HG03196 (cell line): Measurements from ENCODE around the gene SKAP1.

Source experiments
- ATAC-seq: cut with Tn5 transposase; IDR thresholded peaks from one replicate; pipeline ENCODE4 v1.9.1; 2021; ENCODE audit not compliant: unreplicated experiment

SKAP1 gene

GRCh38 chr17:48179071-48179945, 250.7 kb downstream of the SKAP1 start:
- ATAC-seq: no peak

GRCh38 chr17:48178317-48178716, 251.7 kb downstream of the SKAP1 start:
- no peak for ATAC-seq

GRCh38 chr17:48177816-48178215, 252.2 kb downstream of the SKAP1 start:
- ATAC-seq: no peak

GRCh38 chr17:48176471-48176855, 253.6 kb downstream of the SKAP1 start:
- no peak for ATAC-seq

- no peak for ATAC-seq
Measured at GRCh38 chr17:48175692-48176470, 254.1 kb downstream of the SKAP1 start.

GRCh38 chr17:48174833-48175523, 255.0 kb downstream of the SKAP1 start:
- ATAC-seq: no peak

- ATAC-seq: no peak
Measured at GRCh38 chr17:48173191-48173984, 256.6 kb downstream of the SKAP1 start.

GRCh38 chr17:48169926-48170325, 260.1 kb downstream of the SKAP1 start:
- no peak for ATAC-seq

GRCh38 chr17:48163809-48164208, 266.2 kb downstream of the SKAP1 start:
- ATAC-seq: no peak

- ATAC-seq: no peak
Measured at GRCh38 chr17:48162946-48163506, 267.0 kb downstream of the SKAP1 start.

- no peak for ATAC-seq
Measured at GRCh38 chr17:48162306-48162934, 267.6 kb downstream of the SKAP1 start.

GRCh38 chr17:48161127-48161905, 268.7 kb downstream of the SKAP1 start:
- ATAC-seq: no peak

- ATAC-seq: no peak
Measured at GRCh38 chr17:48160177-48161081, 269.6 kb downstream of the SKAP1 start.

GRCh38 chr17:48159232-48159631, 270.8 kb downstream of the SKAP1 start:
- no peak for ATAC-seq

GRCh38 chr17:48155889-48156611, 274.0 kb downstream of the SKAP1 start:
- ATAC-seq: no peak

GRCh38 chr17:48153691-48154358, 276.2 kb downstream of the SKAP1 start:
- no peak for ATAC-seq

- no peak for ATAC-seq
Measured at GRCh38 chr17:48152289-48152688, 277.7 kb downstream of the SKAP1 start.
